ENCODE measurements around the gene FAM181A. TPM values are rescaled to one million over a fixed set of nuclear protein-coding genes. Genes with fewer than 3 reads are reported as not detected.

FAM181A gene
- total RNA-seq, 1 donor from 2014 or later: not detected

GRCh38 chr14:93902619-93903307 is 24.4 kb upstream of the FAM181A start:
- DNase-seq (ENCODE audit: low spot score): no peak
- intact Hi-C loops (cut with DNase I): no loop called here

- DNase-seq (ENCODE audit: low spot score): no peak
- intact Hi-C loops (cut with DNase I): no loop called here
Observed at GRCh38 chr14:93903342-93904184, 23.6 kb upstream of the FAM181A start.

GRCh38 chr14:93905623-93906022 is 21.5 kb upstream of the FAM181A start:
- peak; percentile 55 for DNase-seq (ENCODE audit: low spot score)
- intact Hi-C loops (cut with DNase I): no loop called here

- intact Hi-C loops (cut with DNase I): no loop called here
- DNase-seq (ENCODE audit: low spot score): peak; percentile 71
Observed at GRCh38 chr14:93906341-93907329, 20.5 kb upstream of the FAM181A start.

GRCh38 chr14:93909429-93910128 is 17.6 kb upstream of the FAM181A start:
- DNase-seq (ENCODE audit: low spot score): no peak
- intact Hi-C loops (cut with DNase I): no loop called here

GRCh38 chr14:93911975-93912615 is 15.0 kb upstream of the FAM181A start:
- intact Hi-C loops (cut with DNase I): no loop called here
- DNase-seq (ENCODE audit: low spot score): no peak

GRCh38 chr14:93912782-93913181 is 14.4 kb upstream of the FAM181A start:
- intact Hi-C loops (cut with DNase I): no loop called here

GRCh38 chr14:93914278-93914677 is 12.9 kb upstream of the FAM181A start:
- DNase-seq (ENCODE audit: low spot score): no peak
- intact Hi-C loops (cut with DNase I): no loop called here

More at GRCh38 chr14:93912782-93913181, 14.4 kb upstream of the FAM181A start:
- DNase-seq (ENCODE audit: low spot score): no peak

- no peak for DNase-seq (ENCODE audit: low spot score)
- intact Hi-C loops (cut with DNase I): no loop called here
Observed at GRCh38 chr14:93915070-93915705, 12.0 kb upstream of the FAM181A start.

- no peak for DNase-seq (ENCODE audit: low spot score)
- intact Hi-C loops (cut with DNase I): no loop called here
Observed at GRCh38 chr14:93915800-93916199, 11.3 kb upstream of the FAM181A start.

GRCh38 chr14:93916498-93916897 is 10.6 kb upstream of the FAM181A start:
- DNase-seq (ENCODE audit: low spot score): no peak
- intact Hi-C loops (cut with DNase I): no loop called here

GRCh38 chr14:93917141-93917540 is 10.0 kb upstream of the FAM181A start:
- DNase-seq (ENCODE audit: low spot score): no peak
- intact Hi-C loops (cut with DNase I): no loop called here

- intact Hi-C loops (cut with DNase I): no loop called here
- no peak for DNase-seq (ENCODE audit: low spot score)
Observed at GRCh38 chr14:93921001-93921806, 5.9 kb upstream of the FAM181A start.

- DNase-seq (ENCODE audit: low spot score): no peak
- intact Hi-C loops (cut with DNase I): no loop called here
Observed at GRCh38 chr14:93923626-93924025, 3.5 kb upstream of the FAM181A start.

GRCh38 chr14:93924592-93925355 is 2.4 kb upstream of the FAM181A start:
- DNase-seq (ENCODE audit: low spot score): no peak
- intact Hi-C loops (cut with DNase I): no loop called here

GRCh38 chr14:93925374-93925895 is 1.7 kb upstream of the FAM181A start:
- intact Hi-C loops (cut with DNase I): no loop called here
- DNase-seq (ENCODE audit: low spot score): no peak
